K562 (cell line): ENCODE data around the gene BORCS5.

ENCODE experiments used
- ATF7 ChIP-seq: fragments of 450-650 bp; IDR thresholded peaks from 2 replicates; pipeline ENCODE4 v1.7.1; 2014; ENCODE audit warnings: mild to moderate bottlenecking, moderate library complexity
- CBX3 ChIP-seq, 2 experiments: IDR thresholded peaks; 1 replicate in 1 of 2; 2 replicates in 1 of 2; pipeline ENCODE4 v1.6.1; 2012; ENCODE audit warnings: inconsistent platforms in 2 of 2, low read length in 2 of 2, borderline replicate concordance in 1 of 2, control low read depth in 1 of 2
- CBX8 ChIP-seq: fragments of 200-600 bp; sonication (generic); IDR thresholded peaks from 2 replicates; pipeline ENCODE4 v1.6.1; 2012; ENCODE audit warnings: borderline replicate concordance, mixed run types, low read depth, mild to moderate bottlenecking, moderate library complexity, mixed read lengths, low read length, control low read depth, inconsistent platforms; ENCODE audit not compliant: poor library complexity, severe bottlenecking; ENCODE audit errors: extremely low read depth
- CCNT2 ChIP-seq: IDR thresholded peaks from 2 replicates; pipeline ENCODE4 v1.6.1; 2011; ENCODE audit warnings: borderline replicate concordance, low read depth, mild to moderate bottlenecking, moderate library complexity, mixed read lengths, low read length; ENCODE audit not compliant: insufficient read length; ENCODE audit errors: extremely low read depth
- HDGF ChIP-seq: fragments of 450-650 bp; IDR thresholded peaks from 2 replicates; pipeline ENCODE4 v1.6.1; 2016
- ILF3 ChIP-seq: fragments of 450-650 bp; IDR thresholded peaks from 2 replicates; pipeline ENCODE4 v1.6.1; 2018; ENCODE audit warnings: antibody characterized with exemption, mild to moderate bottlenecking, moderate library complexity, borderline replicate concordance
- POLR2A ChIP-seq: fragments of 450-650 bp; conservative IDR thresholded peaks from 2 replicates; pipeline ENCODE4 v1.6.1; 2016
- RAD21 ChIP-seq, 2 experiments: fragments of 250-450 bp in 1 of 2; fragments of 450-650 bp in 1 of 2; sonication (Bioruptor Pico) in 1 of 2; formaldehyde crosslinking in 1 of 2; IDR thresholded peaks in 1 of 2; conservative IDR thresholded peaks in 1 of 2; 2 replicates each; pipeline versions ENCODE4 v1.4.0 to v1.8.0; 2020 to 2022; ENCODE audit warnings: mild to moderate bottlenecking in 2 of 2, moderate library complexity in 1 of 2
- SMAD3 ChIP-seq: fragments of 450-650 bp; formaldehyde crosslinking; conservative IDR thresholded peaks from 2 replicates; pipeline ENCODE4 v1.4.0; 2020; ENCODE audit warnings: mild to moderate bottlenecking
- ZC3H4 ChIP-seq: sonication (generic); formaldehyde crosslinking; IDR thresholded peaks from 2 replicates; pipeline ENCODE4 v1.9.0; 2021; ENCODE audit warnings: missing genetic modification reagents, borderline replicate concordance
- TF ChIP-seq, protein P1 (sequence below), 2 experiments: fragments of 200-800 bp in 1 of 2; sonication (Bioruptor generic) in 1 of 2; sonication (generic) in 1 of 2; formaldehyde crosslinking in 1 of 2; IDR thresholded peaks in 1 of 2; conservative IDR thresholded peaks in 1 of 2; 2 replicates each; pipeline versions ENCODE4 v1.5.0 to v1.6.1; 2016 to 2020; ENCODE audit warnings: missing compliant biosample characterization in 1 of 2, missing genetic modification characterization in 1 of 2, missing genetic modification reagents in 1 of 2
- TF ChIP-seq, protein P2 (sequence below), 3 experiments: IDR thresholded peaks in 2 of 3; conservative IDR thresholded peaks in 1 of 3; 2 replicates each; pipeline ENCODE4 v1.5.1; 2011 to 2012; ENCODE audit warnings: low read length in 3 of 3, mild to moderate bottlenecking in 3 of 3, control low read depth in 2 of 3, improper control_type of control experiment in 1 of 3, inconsistent platforms in 1 of 3, low read depth in 1 of 3, mixed read lengths in 1 of 3, moderate library complexity in 1 of 3; ENCODE audit not compliant: insufficient read depth in 2 of 3
- TF ChIP-seq, protein P3 (sequence below): sonication (generic); formaldehyde crosslinking; IDR thresholded peaks from 2 replicates; pipeline ENCODE4 v1.8.0; 2022; ENCODE audit warnings: missing genetic modification reagents, mild to moderate bottlenecking, borderline replicate concordance
- TF ChIP-seq, protein P4 (sequence below), 2 experiments: fragments of 450-650 bp; formaldehyde crosslinking in 1 of 2; IDR thresholded peaks; 2 replicates each; pipeline versions ENCODE4 v1.4.0 to v1.6.1; 2014 to 2020; ENCODE audit warnings: mild to moderate bottlenecking in 2 of 2, borderline replicate concordance in 1 of 2, low read depth in 1 of 2

DNA sequence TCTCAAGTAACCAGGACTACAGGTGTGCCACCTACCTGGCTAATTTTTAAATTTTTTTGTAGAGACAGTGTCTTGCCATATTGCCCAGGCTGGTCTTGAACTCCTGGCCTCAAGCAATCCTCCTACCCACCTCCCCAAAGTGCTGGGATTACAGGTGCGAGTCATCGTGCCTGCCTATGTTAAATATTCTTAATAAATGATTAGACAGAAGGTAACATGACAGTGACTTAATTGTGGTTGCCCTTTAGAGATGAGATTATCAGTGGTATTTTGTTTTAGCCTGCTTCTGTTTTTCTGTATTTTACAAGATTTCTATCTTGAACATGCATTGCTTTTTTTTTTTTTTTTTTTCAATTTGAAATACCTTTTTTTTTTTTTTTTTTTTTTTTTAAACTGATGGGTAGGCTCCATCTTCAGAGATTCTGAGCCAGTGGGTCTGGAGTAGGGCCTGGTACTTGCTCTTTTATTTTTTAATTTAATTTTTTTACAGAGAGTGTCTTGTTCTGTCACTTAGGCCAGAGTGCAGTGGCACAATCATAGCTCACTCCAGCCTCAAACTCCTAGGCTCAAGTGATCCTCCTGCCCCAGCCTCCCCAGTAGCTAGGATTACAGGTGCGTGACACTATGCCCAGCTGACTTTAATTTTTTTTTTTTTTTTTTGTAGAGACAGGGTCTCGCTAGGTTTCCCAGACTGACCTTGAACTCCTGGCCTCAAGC lies 88.4 kb downstream of the BORCS5 start:
- TF ChIP-seq ZC3H4 (no peak), CCNT2 (no peak), CBX8 (no peak), ATF7 (no peak), RAD21 (CRISPR knock-in tag; conservative IDR thresholded peaks at IDR 0.05 in 1 of 2, IDR thresholded peaks at IDR 0.05 in 1 of 2) (no peak), SMAD3 (CRISPR knock-in tag) (no peak), POLR2A (no peak), ILF3 (no peak), CBX3 (IDR thresholded peaks at IDR 0.05; ENCODE audit: borderline replicate concordance in 1 of 2, low read length in 2 of 2) (no peak), HDGF (no peak)
- TF ChIP-seq, protein P1, sequence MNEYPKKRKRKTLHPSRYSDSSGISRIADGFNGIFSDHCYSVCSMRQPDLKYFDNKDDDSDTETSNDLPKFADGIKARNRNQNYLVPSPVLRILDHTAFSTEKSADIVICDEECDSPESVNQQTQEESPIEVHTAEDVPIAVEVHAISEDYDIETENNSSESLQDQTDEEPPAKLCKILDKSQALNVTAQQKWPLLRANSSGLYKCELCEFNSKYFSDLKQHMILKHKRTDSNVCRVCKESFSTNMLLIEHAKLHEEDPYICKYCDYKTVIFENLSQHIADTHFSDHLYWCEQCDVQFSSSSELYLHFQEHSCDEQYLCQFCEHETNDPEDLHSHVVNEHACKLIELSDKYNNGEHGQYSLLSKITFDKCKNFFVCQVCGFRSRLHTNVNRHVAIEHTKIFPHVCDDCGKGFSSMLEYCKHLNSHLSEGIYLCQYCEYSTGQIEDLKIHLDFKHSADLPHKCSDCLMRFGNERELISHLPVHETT (CRISPR knock-in tag; conservative IDR thresholded peaks at IDR 0.05 in 1 of 2, IDR thresholded peaks at IDR 0.05 in 1 of 2), result no peak
- TF ChIP-seq, protein P2, sequence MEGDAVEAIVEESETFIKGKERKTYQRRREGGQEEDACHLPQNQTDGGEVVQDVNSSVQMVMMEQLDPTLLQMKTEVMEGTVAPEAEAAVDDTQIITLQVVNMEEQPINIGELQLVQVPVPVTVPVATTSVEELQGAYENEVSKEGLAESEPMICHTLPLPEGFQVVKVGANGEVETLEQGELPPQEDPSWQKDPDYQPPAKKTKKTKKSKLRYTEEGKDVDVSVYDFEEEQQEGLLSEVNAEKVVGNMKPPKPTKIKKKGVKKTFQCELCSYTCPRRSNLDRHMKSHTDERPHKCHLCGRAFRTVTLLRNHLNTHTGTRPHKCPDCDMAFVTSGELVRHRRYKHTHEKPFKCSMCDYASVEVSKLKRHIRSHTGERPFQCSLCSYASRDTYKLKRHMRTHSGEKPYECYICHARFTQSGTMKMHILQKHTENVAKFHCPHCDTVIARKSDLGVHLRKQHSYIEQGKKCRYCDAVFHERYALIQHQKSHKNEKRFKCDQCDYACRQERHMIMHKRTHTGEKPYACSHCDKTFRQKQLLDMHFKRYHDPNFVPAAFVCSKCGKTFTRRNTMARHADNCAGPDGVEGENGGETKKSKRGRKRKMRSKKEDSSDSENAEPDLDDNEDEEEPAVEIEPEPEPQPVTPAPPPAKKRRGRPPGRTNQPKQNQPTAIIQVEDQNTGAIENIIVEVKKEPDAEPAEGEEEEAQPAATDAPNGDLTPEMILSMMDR (IDR thresholded peaks at IDR 0.05 in 2 of 3, conservative IDR thresholded peaks at IDR 0.05 in 1 of 3; ENCODE audit: insufficient read depth in 2 of 3, low read depth in 1 of 3, low read length in 3 of 3), result no peak
- TF ChIP-seq, protein P3, sequence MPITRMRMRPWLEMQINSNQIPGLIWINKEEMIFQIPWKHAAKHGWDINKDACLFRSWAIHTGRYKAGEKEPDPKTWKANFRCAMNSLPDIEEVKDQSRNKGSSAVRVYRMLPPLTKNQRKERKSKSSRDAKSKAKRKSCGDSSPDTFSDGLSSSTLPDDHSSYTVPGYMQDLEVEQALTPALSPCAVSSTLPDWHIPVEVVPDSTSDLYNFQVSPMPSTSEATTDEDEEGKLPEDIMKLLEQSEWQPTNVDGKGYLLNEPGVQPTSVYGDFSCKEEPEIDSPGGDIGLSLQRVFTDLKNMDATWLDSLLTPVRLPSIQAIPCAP (CRISPR knock-in tag), result no peak
- TF ChIP-seq, protein P4, sequence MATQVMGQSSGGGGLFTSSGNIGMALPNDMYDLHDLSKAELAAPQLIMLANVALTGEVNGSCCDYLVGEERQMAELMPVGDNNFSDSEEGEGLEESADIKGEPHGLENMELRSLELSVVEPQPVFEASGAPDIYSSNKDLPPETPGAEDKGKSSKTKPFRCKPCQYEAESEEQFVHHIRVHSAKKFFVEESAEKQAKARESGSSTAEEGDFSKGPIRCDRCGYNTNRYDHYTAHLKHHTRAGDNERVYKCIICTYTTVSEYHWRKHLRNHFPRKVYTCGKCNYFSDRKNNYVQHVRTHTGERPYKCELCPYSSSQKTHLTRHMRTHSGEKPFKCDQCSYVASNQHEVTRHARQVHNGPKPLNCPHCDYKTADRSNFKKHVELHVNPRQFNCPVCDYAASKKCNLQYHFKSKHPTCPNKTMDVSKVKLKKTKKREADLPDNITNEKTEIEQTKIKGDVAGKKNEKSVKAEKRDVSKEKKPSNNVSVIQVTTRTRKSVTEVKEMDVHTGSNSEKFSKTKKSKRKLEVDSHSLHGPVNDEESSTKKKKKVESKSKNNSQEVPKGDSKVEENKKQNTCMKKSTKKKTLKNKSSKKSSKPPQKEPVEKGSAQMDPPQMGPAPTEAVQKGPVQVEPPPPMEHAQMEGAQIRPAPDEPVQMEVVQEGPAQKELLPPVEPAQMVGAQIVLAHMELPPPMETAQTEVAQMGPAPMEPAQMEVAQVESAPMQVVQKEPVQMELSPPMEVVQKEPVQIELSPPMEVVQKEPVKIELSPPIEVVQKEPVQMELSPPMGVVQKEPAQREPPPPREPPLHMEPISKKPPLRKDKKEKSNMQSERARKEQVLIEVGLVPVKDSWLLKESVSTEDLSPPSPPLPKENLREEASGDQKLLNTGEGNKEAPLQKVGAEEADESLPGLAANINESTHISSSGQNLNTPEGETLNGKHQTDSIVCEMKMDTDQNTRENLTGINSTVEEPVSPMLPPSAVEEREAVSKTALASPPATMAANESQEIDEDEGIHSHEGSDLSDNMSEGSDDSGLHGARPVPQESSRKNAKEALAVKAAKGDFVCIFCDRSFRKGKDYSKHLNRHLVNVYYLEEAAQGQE (IDR thresholded peaks at IDR 0.05; ENCODE audit: borderline replicate concordance), result no peak
- TF ChIP-seq, protein P4 (CRISPR knock-in tag; IDR thresholded peaks at IDR 0.05; ENCODE audit: low read depth), result no peak
